Left renal cortex interstitium (tissue), 4 donors: ENCODE measurements around the gene LSAMP. TPM values are rescaled to one million over a fixed set of nuclear protein-coding genes. Genes with fewer than 3 reads are reported as not detected.

Source experiments
- DNase-seq, 4 donors: peaks; one replicate each; pipeline ENCODE4 v3.0.0-alpha.2; 2013; ENCODE audit warnings: low read depth in 4 of 4, low spot score in 2 of 4, missing footprints in 1 of 4
- polyA plus RNA-seq, 4 donors: library from polyadenylated mRNA; unstranded; fragments of 120-200 nt; gene quantifications; one replicate each; pipeline ENCODE4 v1.2.1, GENCODE V29; 2013; ENCODE audit not compliant: insufficient read length in 4 of 4

LSAMP gene
- polyA plus RNA-seq, 4 donors, result 11.7 to 15.4 (median 14.3) TPM

- no peak for DNase-seq
These were observed 145.1 kb downstream of the LSAMP start for GRCh38 chr3:116300226-116300625.

GRCh38 chr3:116299646-116300081 is 145.6 kb downstream of the LSAMP start:
- DNase-seq, result no peak

GRCh38 chr3:116298151-116298550 is 147.1 kb downstream of the LSAMP start:
- no peak for DNase-seq

- no peak for DNase-seq
These were observed 154.1 kb downstream of the LSAMP start for GRCh38 chr3:116291141-116291540.

- no peak for DNase-seq
These were observed 156.8 kb downstream of the LSAMP start for GRCh38 chr3:116288485-116288884.

GRCh38 chr3:116285781-116286421 is 159.4 kb downstream of the LSAMP start:
- no peak for DNase-seq

- DNase-seq, result no peak
These were observed 163.8 kb downstream of the LSAMP start for GRCh38 chr3:116281313-116282143.

GRCh38 chr3:116280130-116280740 is 165.1 kb downstream of the LSAMP start:
- DNase-seq, result no peak

- DNase-seq, result no peak
These were observed 168.6 kb downstream of the LSAMP start for GRCh38 chr3:116276675-116277074.

GRCh38 chr3:116270056-116270455 is 175.2 kb downstream of the LSAMP start:
- DNase-seq, result no peak

- DNase-seq, result no peak
These were observed 178.2 kb downstream of the LSAMP start for GRCh38 chr3:116267116-116267515.

- DNase-seq, result no peak
These were observed 179.2 kb downstream of the LSAMP start for GRCh38 chr3:116265976-116266584.

GRCh38 chr3:116265320-116265695 is 180.0 kb downstream of the LSAMP start:
- DNase-seq, result no peak

GRCh38 chr3:116264546-116265319 is 180.6 kb downstream of the LSAMP start:
- no peak for DNase-seq

- DNase-seq, result no peak
These were observed 181.3 kb downstream of the LSAMP start for GRCh38 chr3:116263842-116264545.

GRCh38 chr3:116260491-116260890 is 184.8 kb downstream of the LSAMP start:
- no peak for DNase-seq

GRCh38 chr3:116259984-116260383 is 185.3 kb downstream of the LSAMP start:
- no peak for DNase-seq

- DNase-seq, result no peak
These were observed 188.3 kb downstream of the LSAMP start for GRCh38 chr3:116256843-116257485.

- DNase-seq, result no peak
These were observed 190.7 kb downstream of the LSAMP start for GRCh38 chr3:116254541-116254940.
